GM18511 (cell line): Measurements from ENCODE around the gene NAA10.
A peak's percentile ranks its signal among the peaks of the same experiment; 100 is the strongest.

Experiments
- ATAC-seq: cut with Tn5 transposase; IDR thresholded peaks from one replicate; pipeline ENCODE4 v1.9.1; 2021; ENCODE audit warnings: mild to moderate bottlenecking, moderate library complexity; ENCODE audit not compliant: unreplicated experiment

The NAA10 gene

DNA sequence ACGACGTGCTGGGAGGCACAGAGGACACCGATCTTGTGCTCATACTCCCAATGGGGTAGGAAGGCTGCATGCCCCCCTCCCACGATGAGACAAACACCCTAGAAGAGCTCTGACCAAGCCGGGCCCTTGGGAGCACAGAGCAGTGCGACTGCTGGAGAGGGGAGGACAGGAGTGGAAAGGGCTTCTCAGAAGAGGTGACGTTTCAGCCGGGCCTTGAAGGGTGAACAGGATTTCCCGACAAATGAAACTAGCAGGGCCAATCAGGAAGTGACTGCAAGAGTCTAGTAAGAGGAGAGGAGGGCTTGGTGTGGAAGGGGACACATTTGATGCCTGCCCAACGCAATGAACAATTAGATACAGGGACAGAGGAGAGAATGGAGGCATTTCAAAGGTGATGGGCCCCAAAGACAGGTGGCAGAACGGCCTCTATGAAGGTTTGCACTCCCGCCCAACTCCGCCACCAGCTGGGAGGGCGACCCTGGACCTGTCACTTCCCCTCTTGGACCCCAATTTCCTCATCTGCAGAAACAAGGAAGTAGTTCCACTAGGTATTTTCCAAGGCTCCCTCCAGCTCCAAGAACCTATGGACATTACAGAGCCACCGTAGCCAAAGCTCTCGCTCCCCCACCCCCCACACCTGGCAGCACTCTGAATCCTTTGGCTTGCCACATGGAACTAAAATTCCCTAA is 32.8 kb upstream of the NAA10 start:
- ATAC-seq, result no peak

DNA sequence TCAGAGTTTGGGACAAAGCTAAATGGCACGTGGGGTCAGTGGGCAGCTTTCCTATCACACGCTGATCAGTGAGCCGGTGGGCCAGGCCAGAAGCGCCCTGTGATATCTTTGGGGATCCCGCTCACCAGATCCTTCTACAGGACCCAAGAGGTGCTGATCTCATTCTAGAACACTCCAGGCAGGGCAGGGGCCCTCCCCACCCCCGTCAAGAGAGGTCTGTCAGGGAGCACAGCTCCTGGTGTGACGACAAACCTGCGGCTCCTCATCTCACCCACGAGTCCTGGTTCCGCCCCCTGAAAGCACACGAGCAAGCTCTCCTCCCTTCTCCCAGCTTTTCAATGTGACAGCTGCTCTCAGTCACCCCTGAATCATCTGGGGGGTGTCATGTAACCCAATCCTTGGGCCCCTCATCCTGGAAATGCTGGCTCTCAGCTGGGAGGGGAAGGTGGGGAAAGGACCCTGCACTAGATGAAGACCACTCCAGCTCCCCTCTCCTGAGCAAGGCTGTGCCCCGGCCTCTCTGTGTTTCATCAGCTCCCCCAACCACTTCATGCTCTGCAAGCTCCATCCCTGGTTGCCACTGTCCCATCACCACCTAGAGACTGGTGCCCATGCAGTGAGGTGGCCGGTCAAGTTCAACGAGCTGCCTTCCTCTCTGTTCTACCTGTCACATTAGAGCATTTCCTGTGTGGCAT is 32.2 kb upstream of the NAA10 start:
- ATAC-seq, result no peak

DNA sequence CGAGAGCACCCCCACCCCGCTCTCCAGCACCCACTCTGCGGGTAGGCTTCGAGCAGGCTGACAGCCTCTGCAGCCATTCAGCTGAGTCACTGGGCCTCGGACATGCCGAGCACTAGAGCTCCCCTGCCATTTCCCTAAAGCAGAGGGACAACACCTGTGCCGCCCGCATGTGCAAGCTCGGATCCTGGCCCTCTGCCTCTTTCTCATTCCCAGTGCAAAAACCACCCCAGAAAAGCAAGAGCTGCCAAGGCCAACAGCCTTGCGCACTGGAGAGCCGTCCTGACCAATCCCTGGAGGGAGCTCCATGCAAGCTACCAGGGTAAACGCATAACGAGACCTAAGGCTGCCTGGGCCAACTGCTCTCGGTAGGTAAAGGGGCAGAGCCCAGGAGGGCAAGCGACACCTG is 31.4 kb upstream of the NAA10 start:
- ATAC-seq, result no peak

DNA sequence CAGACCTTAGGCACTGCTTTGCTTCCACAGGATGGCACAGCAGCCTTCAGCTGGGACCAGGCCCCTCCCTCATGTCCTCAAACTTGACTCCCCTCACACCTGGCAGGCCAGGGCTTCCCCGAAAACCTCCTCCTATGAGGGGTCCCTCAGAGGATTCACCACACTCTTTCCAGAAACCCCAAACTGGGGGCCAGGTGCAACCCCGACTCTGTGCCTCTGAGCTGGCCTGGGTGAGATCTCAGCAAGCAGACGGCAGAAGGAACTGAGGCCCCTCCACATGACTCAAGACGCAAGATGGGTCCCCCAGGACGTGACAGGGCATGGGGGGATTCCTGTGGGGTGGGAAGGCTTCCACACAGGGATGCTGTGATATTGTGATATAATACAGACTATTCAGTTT is 30.6 kb upstream of the NAA10 start:
- ATAC-seq, result no peak

DNA sequence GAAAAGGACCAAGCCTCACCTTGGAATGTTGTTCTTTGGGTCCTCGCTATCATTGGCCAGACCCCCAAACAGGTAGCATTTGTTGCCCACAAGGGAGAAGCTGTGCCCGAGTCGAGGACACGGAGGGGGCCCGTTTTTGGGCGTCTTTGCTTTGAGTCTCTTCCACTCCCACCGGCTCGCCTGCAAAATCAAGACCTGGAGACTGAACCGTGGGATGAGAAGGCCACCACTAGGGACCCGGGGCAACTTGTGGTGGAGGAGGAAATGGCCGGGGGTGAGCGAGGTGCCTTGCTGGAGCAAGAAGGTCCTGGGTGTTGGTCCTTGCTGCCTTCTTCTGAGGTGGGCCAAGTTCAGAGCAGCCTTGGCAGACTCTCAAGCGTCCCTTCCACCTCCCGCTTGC is 29.3 kb upstream of the NAA10 start:
- no peak for ATAC-seq

DNA sequence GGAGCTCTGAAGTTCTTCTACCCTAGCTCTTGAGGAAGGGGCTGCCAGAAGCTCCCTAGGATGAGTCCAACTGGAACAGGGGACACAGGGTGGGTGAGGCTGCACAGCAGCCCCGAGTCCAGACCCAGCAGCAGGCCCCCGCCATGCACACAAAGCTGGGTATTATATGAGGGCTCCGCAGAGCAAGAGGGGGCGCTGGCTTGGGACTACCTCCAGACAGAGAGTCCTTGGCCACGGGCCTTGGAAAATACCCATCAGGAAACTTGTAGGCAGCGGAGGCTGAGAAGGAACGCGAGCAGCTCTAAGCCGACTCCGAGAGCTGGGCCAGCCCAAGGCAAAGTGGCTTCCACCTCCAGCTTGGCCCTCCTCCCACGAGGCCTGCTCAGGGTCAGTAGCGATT is 28.7 kb upstream of the NAA10 start:
- ATAC-seq, result no peak

DNA sequence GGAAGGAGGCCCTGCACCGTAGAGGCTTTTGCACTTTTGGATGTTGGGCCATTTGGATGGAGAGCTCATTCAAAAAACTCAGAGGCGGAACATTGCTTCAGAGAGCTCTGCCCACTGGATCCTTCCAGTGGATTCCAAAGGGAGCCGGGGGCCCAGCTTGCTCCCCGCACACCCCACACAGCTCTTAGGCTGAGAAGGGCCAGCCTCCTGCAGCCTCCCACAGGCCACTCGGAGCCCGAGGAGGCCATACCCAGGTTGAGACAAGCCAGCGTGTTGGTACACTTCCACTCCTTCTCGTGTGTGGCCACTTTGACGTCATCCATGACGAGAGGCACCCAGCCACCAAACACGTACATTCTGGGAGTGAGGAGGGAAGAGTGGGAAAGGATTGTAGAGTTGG is 26.5 kb upstream of the NAA10 start:
- ATAC-seq, result no peak

DNA sequence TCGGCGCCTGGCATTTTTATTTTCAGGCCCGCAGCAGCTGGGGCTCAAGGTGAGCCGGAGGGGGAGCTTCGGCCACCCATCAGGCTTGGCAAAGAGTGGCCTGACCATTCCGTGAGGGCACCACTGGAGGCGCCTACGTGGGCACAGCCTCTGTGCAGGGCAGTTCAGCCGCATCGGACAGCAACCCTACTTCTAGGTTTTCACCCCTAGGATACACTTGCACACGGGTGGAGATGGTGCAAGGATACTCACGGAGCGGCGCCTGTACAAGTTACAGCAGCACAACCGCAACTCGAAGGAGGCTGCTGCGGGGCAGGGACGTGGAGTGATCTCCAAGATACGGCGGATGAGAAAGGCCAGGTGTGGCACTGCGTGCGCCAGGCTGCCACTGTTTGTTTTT is 25.9 kb upstream of the NAA10 start:
- ATAC-seq, result no peak

DNA sequence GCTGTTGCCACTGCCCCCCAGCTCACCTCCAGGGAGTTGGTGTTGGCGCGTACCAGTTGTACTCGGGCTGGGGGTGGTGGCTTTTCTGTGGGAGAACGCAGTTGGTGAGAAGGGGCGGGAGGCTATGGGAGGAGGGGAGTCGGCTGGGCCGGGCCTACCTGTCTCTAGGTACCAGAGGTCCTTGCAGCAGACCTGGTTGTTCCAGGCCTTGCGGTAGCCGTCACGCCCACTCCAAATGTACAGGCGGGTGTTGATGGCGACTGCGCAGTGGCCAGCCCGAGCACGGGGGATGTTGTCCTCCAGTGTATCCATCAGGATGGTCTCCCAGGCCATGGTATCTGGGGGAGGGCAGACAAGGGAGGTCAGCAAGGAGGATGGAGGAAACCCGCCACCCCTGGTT is 25.2 kb upstream of the NAA10 start:
- ATAC-seq, result no peak

DNA sequence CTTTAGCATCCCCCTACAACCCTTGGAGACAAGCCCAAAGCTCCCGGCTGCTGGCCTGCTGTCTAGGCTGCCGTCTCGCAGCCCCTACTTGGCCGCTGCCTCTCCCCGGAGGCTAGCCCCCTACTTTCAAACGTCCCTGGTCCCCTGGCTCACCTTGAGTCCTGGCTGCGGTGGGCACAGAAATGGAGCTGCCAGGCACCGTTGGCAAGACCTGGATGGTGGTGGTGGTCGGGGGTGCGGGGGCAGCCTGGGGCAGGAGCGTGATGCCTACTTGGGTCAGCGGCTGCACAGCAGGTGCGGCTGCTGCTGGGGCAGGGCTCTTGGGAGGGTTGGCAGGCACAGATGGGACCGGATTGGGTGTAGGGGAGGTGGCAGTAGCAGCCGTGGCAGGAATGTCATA is 24.8 kb upstream of the NAA10 start:
- no peak for ATAC-seq

DNA sequence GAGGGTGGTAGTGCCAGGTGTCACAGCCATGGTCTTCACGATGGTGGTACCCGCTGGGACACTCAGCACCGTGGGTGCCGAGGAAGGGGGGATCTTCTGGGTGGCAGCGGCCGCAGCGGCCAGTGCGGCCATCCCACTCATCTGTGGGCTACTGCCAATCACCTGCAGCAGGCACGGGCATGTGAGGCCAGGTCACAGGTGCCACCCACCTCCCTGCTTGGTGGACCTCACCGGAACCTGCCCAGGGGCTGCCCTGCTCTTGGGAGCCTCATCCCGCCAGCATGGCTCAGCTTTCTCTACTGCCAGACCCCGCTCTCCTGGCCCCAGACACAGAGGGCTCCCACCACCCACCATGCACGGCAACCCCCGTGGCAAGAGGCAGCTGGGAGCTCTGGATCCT is 23.8 kb upstream of the NAA10 start:
- no peak for ATAC-seq

DNA sequence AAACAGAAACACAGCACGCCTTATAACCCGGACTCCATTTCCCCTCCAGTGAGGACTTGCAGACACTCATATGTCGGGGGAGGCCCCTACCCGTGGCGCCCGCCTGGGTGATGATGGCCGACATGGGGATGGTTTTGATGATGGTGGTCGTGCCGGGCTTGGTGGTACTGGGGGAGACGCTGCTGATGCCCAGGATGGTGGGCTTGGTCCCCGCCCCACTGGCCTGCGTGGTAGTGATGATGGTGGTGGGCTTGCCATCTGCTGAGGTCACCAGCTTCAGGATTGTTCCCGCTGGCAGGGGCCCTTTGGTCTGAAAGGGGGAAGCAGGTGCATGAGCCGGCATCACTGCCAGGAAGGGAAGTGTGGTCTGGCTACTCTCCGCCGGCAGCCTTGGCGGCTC is 22.4 kb upstream of the NAA10 start:
- ATAC-seq, result no peak

DNA sequence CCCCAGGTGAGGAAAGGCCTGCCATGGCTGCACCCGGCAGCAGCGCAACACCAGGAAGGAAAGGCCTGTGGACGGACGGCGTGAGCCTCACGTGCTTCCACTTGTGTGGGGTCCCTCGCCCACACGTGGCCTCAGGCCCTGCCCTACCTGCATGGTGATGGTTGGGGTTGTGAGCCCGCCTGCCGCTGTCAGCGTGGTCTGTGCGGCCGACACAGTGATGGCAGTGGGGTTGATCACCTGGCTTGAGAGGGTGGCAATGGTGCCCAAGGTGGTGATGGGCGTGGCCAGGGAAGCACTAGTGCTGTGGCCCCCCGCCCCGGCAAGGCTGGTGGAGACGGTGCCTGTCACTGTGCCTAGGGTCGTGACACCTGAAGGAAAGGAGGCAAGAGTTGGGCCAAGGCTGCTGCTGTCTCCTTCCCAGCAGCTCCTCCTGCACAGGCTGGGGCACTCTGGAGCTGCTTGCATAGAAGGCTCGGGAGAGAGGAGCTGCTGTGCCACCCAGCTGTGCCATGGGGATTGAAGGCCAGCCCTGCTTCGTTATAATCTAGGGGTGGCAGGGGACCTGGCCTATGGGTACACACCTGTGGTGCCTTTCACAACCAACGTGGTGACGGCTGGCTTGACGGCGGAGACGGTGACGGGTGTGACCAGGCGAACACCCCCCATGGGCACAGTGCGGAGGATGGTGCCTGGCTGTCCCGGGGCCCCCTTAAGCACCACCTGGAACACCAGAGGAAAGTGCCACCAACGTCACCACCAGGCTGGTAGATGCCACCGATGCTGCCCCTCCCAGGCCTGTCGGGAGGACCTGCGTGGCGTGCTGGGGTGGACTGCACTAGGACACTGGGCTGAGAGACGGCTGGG is 21.4 kb upstream of the NAA10 start:
- ATAC-seq, result no peak

DNA sequence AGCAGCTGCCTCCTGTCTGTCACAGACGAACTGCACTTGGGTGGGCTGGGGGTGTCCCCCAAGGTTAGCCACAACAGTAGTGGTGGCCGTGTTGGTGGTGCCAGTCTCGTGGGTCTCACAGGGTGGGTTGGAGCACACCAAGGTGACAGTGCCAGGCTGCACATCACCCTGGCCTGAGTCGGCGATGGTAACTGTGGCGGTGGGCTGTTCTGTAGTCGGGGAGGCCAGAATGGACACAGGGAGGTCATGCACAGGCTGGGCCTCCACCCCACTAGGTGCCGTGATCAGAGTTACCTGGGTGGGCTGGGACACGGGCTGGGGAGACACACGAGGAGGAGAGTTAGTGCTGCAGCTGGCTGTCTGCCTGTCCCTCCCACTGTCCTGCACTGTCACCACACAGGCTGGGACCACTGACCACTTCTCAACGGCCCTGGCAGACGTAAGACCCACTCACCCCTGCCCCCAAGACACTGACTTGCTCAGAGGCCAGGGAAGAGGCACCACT is 20.4 kb upstream of the NAA10 start:
- ATAC-seq, result no peak

DNA sequence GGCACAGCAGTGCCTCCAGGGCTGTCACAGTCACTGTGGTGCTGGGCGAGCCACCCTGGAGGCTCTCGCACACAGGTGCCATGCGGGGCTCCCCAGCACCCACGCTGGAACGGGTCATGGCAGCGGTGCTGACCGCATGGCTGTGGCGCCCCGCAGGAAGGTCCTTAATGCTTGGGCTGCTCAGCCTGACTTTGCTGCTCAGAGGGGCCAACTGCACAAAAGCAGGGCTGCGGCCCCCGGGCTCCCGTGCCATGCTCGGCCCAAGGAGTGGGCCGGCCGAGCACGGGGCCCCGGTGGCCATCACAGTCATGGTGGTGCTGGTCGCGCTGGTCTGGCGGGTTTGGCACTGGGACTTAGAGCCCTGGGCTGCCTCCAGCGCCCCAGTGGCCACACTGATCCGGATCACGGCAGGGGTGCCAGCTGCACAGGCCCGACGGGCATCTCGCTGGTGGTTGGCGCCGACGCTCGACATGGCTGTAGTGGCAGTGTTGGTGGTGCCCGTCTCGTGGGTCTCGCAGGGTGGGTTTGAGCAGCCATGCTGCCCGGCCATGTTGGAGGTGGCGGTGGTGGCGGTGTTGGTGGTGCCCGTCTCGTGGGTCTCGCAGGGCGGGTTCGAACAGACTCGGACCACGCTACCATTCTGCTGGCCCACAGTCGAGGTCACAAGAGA is 19.9 kb upstream of the NAA10 start:
- no peak for ATAC-seq

DNA sequence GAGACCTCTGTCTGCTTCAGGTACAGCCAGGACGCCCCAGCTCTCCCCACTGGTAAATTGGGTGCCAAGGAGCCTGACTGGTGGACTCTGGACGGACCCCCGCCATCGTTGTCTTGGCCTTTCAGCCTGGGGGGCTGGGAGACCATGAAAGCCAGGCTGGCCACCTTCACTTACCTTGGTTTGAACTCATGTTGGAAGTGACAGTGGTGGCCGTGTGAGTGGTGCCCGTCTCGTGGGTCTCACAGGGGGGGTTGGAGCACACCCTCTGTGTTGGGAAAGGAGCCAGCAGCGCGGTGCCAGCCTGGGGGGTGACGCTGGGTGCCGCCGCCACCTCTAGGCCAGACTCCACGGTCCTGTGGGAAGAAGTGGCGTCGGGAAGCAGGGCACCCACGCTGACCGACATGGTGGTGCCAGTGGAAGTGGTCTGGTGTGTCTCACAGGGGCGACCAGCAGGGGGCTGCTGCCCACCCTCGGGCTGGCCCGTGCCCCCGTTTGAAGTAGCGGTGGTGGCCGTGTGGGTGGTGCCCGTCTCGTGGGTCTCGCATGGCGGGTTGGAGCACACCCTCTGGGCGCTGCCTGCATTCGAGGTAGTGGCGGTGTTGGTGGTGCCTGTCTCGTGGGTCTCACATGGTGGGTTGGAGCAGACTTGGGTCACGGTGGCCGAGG is 19.2 kb upstream of the NAA10 start:
- ATAC-seq, result no peak

DNA sequence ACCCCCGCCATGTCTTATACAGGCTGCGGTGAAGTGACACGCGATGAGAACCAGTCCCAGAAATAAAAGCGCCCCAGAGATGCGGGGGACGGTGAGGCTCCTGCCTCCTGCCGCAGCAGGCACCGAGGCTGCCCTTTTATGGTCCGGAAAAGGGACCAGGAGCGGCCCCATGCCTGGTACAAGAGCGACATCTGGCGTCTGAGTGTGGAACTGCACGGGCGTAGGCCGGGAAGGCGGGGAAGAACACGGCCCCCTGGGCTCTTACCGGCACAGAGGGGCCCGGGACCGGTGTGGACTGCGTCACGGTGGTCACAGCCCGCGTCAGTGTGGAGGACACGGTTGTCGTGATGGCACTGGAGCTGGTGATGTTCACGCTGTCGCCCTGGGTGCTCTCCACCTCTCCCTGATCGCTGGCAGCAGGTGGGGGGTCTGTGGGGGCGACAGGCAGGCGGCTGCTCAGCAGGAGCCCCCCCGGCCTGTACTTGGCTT is 18.5 kb upstream of the NAA10 start:
- peak; percentile 55 for ATAC-seq

DNA sequence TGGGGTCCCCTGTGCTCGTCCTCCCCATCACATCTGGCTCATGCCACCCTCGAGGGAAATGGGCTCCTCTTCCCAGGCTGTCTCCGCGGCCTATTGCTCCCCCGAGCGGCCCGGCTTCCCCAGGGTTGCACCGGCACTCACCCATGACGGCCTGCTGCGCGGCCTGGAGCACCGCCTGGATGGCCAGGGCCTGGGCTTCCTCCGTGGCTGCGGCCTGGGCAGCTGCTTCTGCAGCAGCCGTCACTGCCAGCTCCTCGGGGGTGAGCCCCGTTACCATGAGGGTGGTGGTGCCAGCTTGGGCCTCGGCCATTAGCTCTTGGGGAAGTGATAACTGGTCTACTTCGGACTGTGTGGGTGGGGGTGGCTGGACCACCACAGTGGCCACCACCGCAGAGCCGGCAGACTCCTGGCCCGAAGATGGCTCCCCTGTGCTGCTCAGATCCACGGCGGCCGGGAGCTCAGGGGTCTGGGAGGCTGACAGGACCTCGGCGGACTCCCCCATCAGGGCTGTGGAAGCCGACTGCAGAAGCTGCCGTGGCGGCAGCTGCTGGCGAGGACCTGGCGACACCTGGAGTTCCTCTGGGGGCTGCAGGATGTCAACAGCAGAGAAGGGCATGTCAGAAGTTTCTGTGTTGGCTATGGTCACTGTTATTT is 17.7 kb upstream of the NAA10 start:
- ATAC-seq, result no peak

DNA sequence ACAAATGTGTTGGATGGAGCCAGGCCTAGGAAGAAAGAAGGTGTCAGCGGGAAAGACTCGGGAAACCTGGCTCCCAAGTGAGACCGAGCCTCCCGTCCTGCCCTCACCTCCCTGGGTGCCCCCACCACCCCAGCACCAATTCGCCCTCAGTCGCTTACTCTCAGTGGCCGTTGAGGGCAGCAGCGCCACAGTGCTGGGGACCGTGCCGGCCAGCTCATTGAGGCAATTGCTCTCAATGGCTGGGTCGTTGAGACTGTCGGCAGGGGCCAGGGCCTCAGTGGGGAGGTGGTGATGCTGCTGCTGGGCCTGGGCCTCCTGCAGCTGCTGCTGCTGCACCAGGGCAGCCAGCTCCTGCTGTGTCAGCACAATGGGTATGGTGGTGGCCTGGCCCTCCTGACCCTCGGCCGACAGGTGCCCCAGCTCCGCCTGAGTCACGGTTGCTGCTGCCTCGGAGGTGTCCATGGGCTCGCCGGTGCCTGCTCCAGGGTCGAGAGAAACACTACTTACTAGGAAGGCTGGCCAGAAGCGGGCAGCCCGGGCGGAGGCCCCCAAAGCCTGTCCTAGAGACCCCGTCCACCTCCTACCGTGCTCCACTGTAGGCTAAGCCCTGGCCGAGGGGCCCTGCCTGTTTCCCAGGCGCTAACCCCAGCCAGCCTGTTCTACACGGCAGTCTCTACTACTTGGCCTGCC is 17.0 kb upstream of the NAA10 start:
- no peak for ATAC-seq
